ENCODE data around the gene ARHGEF7. TPM values are rescaled to one million over a fixed set of nuclear protein-coding genes. Genes with fewer than 3 reads are reported as not detected.

ARHGEF7 gene
- polyA plus RNA-seq, 1 experiment: 32.0 TPM

DNA sequence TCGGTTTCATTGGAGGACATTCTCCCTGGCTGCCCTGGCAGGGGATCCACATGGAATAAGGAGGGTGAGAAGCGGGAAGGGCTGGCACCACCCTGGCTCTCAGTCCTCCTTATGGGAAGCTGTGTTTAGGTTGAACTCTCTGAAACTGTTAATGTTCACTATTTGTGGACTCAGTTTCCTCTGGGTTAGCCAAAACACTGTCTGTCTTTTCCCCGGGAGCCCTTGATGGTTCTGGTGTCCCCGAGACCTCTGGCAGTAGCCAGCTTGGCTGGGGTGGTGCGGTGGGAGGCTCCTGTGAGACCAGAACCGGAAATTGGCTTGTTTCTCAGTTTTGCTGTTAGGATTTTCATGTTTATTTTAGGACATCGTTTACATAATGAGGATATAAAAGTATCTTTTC, 157.0 kb downstream of the ARHGEF7 start:
- TF ChIP-seq, protein P1, sequence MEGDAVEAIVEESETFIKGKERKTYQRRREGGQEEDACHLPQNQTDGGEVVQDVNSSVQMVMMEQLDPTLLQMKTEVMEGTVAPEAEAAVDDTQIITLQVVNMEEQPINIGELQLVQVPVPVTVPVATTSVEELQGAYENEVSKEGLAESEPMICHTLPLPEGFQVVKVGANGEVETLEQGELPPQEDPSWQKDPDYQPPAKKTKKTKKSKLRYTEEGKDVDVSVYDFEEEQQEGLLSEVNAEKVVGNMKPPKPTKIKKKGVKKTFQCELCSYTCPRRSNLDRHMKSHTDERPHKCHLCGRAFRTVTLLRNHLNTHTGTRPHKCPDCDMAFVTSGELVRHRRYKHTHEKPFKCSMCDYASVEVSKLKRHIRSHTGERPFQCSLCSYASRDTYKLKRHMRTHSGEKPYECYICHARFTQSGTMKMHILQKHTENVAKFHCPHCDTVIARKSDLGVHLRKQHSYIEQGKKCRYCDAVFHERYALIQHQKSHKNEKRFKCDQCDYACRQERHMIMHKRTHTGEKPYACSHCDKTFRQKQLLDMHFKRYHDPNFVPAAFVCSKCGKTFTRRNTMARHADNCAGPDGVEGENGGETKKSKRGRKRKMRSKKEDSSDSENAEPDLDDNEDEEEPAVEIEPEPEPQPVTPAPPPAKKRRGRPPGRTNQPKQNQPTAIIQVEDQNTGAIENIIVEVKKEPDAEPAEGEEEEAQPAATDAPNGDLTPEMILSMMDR (IDR thresholded peaks at IDR 0.05; ENCODE audit: insufficient read depth, low read depth, low read length): no peak
- no peak overlapping the region for H3K4me3 ChIP-seq (ENCODE audit: low read depth, low read length)
- DNase-seq (ENCODE audit: low read depth): no peak
- POLR2A ChIA-PET: no interaction called here
- no peaks in the 10 kb centered on the region for H3K27me3 ChIP-seq (ENCODE audit: control insufficient read depth, insufficient read depth, low read length)
- CTCF ChIA-PET: no interaction called here
- peaks cover 18% of the 10 kb centered on the region for H3K36me3 ChIP-seq (ENCODE audit: control insufficient read depth, insufficient read depth, low read length)

DNA sequence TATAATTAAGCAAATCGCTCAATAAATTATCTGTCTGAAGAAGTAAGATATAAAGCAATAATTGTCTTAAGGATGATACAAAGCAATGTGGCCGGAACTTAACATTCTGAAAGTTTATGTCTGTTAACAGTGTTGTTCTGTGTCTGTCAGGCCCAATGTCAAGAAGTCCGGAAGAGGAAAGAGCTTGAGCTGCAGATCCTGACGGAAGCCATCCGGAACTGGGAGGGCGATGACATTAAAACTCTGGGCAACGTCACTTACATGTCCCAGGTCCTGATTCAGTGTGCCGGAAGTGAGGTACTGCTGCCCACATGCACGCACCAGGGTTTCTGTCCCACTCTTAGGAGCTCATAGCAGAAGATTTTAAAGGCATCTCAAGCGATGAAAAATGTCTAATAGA, 160.3 kb downstream of the ARHGEF7 start:
- ChIA-PET CTCF (interaction anchor here (1.1 kb wide), 1 partner anchor 17 kb away, joined by 3 read pairs; no protein-coding TSS in a partner anchor), POLR2A (no interaction called here)
- Histone ChIP-seq H3K4me3 (ENCODE audit: low read depth, low read length) (no peak overlapping the region), H3K27me3 (ENCODE audit: control insufficient read depth, insufficient read depth, low read length) (no peaks in the 10 kb centered on the region), H3K36me3 (ENCODE audit: control insufficient read depth, insufficient read depth, low read length) (peaks cover 24% of the 10 kb centered on the region)
- TF ChIP-seq, protein P1 (IDR thresholded peaks at IDR 0.05; ENCODE audit: insufficient read depth, low read depth, low read length): no peak
- DNase-seq (ENCODE audit: low read depth): no peak

DNA sequence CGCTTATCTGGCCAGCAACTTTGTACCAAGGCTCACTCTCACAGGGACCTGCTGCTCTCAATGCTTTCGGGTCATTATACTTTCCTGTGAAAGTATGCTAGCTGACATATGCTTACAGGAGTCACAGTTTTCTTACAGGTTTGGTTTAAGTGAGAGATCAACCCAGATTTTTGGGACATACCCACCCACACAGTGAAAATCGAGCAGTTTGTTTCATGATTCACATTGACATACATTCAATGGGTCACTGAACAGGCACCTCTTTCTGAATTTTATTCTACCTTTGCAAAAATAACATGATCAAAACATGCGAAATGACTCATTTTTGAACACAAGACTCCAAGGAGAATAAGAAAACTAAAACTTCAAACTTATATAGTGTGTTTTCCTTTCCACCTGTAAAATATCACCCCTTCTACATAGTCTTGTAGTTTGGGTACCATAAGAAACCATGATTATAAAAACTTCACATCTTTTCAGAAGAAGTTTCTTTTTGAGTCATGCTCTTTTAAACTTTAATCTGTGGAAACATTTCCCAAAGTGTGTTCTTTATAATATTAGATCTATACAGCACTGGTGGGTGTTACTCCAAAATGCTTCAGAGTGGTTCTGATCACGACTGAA, 161.0 kb downstream of the ARHGEF7 start:
- DNase-seq (ENCODE audit: low read depth): no peak
- ChIA-PET POLR2A (no interaction called here), CTCF (interaction anchor here (1.1 kb wide), 1 partner anchor 17 kb away, joined by 3 read pairs; no protein-coding TSS in a partner anchor)
- Histone ChIP-seq H3K27me3 (ENCODE audit: control insufficient read depth, insufficient read depth, low read length) (no peaks in the 10 kb centered on the region), H3K4me3 (ENCODE audit: low read depth, low read length) (no peak overlapping the region), H3K36me3 (ENCODE audit: control insufficient read depth, insufficient read depth, low read length) (peaks cover 24% of the 10 kb centered on the region)
- TF ChIP-seq, protein P1 (IDR thresholded peaks at IDR 0.05; ENCODE audit: insufficient read depth, low read depth, low read length): no peak

DNA sequence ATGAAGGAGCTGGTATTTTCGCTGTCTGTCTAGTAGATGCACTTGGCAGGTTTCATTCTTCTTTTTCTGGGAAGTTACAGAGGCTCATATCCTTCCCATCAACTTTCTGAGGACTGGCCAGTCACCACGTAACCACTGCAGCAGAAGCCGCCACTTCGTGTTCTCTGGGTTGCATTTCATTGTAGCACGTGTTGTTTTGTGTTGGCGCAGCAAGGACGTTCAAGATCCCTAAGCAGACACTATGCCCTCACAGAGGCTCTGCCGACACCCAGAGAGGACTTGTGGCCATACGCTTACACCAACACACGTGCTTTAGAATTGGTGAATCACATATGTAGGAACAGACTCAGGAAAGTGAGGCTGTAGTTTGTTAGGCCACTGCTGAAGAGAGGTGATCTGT, 163.1 kb downstream of the ARHGEF7 start:
- CTCF ChIA-PET: interaction anchor here (1.5 kb wide), 1 partner anchor 210 kb away, joined by 4 read pairs; no protein-coding TSS in a partner anchor
- H3K36me3 ChIP-seq (ENCODE audit: control insufficient read depth, insufficient read depth, low read length): peaks cover 25% of the 10 kb centered on the region

More for the DNA sequence above, 163.1 kb downstream of the ARHGEF7 start:
- POLR2A ChIA-PET: no interaction called here
- no peak overlapping the region for H3K4me3 ChIP-seq (ENCODE audit: low read depth, low read length)
- TF ChIP-seq, protein P1 (IDR thresholded peaks at IDR 0.05; ENCODE audit: insufficient read depth, low read depth, low read length): no peak
- no peak for DNase-seq (ENCODE audit: low read depth)
- no peaks in the 10 kb centered on the region for H3K27me3 ChIP-seq (ENCODE audit: control insufficient read depth, insufficient read depth, low read length)

Measured in BJ (cell line).